GM21381 (cell line): Measurements from ENCODE around the gene CMSS1.
A peak's percentile ranks its signal among the peaks of the same experiment; 100 is the strongest.
"Not testable (repeated sequence)": the region's sequence is repeated elsewhere in the genome, so short reads cannot be mapped to it uniquely, and the experiment has no call there.

ENCODE experiments used
- ATAC-seq: cut with Tn5 transposase; IDR thresholded peaks from one replicate; pipeline ENCODE4 v1.9.1; 2021; ENCODE audit warnings: mild to moderate bottlenecking, moderate library complexity; ENCODE audit not compliant: unreplicated experiment

CMSS1 gene

GRCh38 chr3:99817047-99817436 lies 620 bp upstream of the CMSS1 start:
- no peak for ATAC-seq

- ATAC-seq = no peak
Measured at GRCh38 chr3:99818818-99819217, 1.2 kb downstream of the CMSS1 start.

- ATAC-seq = no peak
Measured at GRCh38 chr3:99823723-99824711, 6.4 kb downstream of the CMSS1 start.

GRCh38 chr3:99825004-99825640 lies 7.5 kb downstream of the CMSS1 start:
- ATAC-seq = no peak

GRCh38 chr3:99829844-99830243 lies 12.2 kb downstream of the CMSS1 start:
- ATAC-seq = no peak

GRCh38 chr3:99833617-99834205 lies 16.0 kb downstream of the CMSS1 start:
- no peak for ATAC-seq

GRCh38 chr3:99834211-99834957 lies 16.7 kb downstream of the CMSS1 start:
- ATAC-seq = no peak

GRCh38 chr3:99836681-99837080 lies 19.0 kb downstream of the CMSS1 start:
- no peak for ATAC-seq

GRCh38 chr3:99837715-99838114 lies 20.1 kb downstream of the CMSS1 start:
- ATAC-seq = no peak

- no peak for ATAC-seq
Measured at GRCh38 chr3:99838755-99839154, 21.1 kb downstream of the CMSS1 start.

GRCh38 chr3:99839613-99840012 lies 22.0 kb downstream of the CMSS1 start:
- ATAC-seq = no peak

GRCh38 chr3:99841949-99842348 lies 24.3 kb downstream of the CMSS1 start:
- ATAC-seq = not testable (repeated sequence)

GRCh38 chr3:99842826-99843589 lies 25.3 kb downstream of the CMSS1 start:
- ATAC-seq = peak; percentile 62

GRCh38 chr3:99843590-99844258 lies 26.1 kb downstream of the CMSS1 start:
- peak; percentile 14 for ATAC-seq

GRCh38 chr3:99845331-99845730 lies 27.7 kb downstream of the CMSS1 start:
- no peak for ATAC-seq

- no peak for ATAC-seq
Measured at GRCh38 chr3:99845999-99846398, 28.3 kb downstream of the CMSS1 start.

GRCh38 chr3:99846477-99847160 lies 29.0 kb downstream of the CMSS1 start:
- ATAC-seq = no peak

- ATAC-seq = no peak
Measured at GRCh38 chr3:99848433-99848832, 30.8 kb downstream of the CMSS1 start.

- ATAC-seq = no peak
Measured at GRCh38 chr3:99850608-99851007, 32.9 kb downstream of the CMSS1 start.
